HuH-7 (cell line): ENCODE data around the gene TMEM200B.
"Not testable (repeated sequence)": the region's sequence is repeated elsewhere in the genome, so short reads cannot be mapped to it uniquely, and the experiment has no call there.

ENCODE experiments used
- DNase-seq: peaks from one replicate; pipeline ENCODE4 v3.0.0; 2011; ENCODE audit warnings: low spot score

The TMEM200B gene

DNA sequence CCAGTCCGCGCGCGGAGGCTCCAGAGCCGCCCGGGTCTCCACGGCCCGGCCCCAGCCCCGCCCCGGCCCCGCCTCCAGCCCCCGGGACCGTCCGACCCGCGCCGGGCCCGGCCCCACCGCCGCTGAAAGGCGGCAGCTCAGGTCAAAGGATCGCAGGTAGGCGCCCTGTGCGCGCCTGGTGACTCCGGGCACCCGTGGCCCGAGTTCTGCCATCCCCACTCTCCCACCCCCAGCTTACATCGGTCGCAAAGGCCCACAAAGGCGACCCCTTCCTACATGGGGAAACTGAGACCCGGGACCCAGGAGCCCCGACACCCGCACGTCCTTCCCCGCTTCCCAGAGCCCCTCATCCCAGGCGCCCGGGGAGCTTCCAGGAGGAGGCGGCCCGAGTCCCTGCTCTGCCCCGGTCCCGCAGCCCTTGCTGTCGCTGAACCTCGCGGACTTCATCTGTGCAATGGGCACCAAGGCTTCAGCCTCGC is at the start of gene TMEM200B:
Gene TMEM200B, minus strand, starts transcription at position 17 of the 479 bp plus-strand sequence. CDS start 2,075 bp downstream, outside the sequence.
- peak; percentile 62 for DNase-seq

DNA sequence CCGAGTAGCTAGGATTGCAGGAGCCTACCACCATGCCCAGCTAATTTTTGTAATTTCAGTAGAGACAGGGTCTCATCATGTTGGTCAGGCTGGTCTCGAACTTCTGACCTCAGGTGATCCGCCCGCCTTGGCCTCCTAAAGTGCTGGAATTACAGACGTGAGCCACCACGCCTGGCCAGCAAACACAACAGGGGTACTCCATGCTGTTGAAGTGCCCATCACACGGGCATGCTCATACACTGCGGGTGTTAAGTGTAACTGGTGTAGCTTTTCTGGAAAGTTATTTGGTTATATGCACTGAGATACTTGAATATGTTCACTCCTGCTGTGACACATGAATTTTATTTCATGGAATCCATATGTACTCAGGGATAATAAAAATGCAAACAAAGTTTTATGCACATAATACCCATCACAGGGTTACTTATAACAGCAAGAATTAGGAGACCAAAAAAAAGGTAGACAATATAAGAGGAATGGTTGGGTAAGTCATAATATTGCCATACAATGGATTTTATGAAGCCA is 48.8 kb upstream of the TMEM200B start:
- no peak for DNase-seq

DNA sequence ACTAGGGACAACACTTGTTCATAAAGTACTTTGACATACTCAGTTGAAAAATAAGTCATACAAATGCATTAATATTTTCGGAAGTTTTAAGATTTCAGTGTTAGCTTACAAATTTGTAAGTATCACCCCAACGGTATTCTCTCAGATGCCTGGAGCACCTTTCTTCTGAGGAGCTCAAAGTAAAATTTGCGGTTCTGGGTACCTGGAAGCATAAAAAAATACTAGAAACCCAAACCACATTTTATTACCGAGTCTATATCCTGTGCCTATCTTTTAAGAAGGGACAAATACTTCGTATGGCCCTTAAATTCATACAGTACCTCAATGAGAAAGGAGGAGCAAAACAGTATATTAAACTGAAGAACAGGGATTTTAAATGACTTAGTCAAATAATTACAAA is 47.8 kb upstream of the TMEM200B start:
- DNase-seq = no peak

GRCh38 chr1:29171089-29171488 is 47.4 kb upstream of the TMEM200B start:
- no peak for DNase-seq

DNA sequence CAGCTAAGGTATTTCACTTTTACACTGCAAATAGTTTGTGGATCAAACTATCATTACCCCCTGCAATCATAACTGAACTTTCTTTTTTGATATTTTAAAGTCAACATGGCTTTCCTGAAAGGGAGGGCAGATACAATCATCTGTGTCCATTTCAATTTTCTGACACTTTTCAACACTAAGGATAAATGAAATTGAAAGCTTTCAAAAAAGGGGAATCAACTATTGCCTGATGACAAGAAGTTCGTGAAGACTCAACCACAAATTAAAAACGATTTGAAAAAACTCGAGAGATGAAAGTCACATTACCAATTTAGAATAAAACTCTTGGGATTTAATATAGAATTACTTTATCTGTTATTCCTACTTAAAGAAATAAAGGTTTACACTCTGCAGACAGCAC is 46.3 kb upstream of the TMEM200B start:
- no peak for DNase-seq

DNA sequence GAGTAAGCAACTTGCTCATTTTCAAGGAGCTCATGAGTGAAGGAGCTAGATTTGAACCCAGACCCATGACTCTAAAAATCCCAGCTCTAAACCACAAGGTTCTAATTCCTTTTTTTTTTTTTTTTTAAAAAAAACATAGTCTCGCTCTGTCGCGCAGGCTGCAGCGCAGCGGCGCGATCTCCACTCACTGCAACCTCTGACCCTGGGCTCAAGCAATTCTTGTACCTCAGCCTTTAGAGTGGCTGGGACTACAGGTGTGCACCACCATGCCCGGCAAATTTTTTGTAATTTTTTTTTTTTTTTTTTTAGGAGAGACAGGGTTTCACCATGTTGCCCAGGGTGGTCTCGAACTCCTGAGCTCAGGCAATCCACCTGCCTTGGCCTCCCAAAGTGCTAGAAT is 44.2 kb upstream of the TMEM200B start:
- no peak for DNase-seq

DNA sequence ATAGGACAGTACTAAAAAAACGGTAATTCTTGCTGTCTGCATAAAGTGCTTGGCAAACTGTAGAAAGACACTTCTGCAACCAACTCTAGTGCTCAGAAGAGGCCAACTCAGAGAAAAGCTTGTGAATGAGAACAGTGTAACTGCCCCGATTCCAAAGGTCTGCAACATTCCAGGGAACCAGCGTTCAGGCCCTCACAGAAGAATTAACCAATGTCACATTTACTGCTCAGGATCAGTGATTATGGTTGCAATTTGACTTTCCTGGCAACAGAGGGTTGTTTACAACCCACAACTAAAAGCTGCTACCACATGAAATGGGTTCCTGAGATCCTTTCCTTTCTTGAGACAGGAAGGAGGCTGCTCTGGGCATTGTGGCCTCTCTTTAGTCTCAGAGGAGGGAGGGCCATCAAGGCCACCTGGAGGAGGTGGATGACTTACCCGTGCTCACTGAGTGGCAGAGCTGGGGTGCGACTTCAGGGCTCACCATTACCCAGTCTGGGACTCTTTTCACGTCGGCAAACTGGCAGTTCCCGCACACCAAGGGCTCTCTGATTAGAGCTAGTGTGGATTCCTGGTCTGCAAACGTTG is 42.7 kb upstream of the TMEM200B start:
- DNase-seq = no peak

GRCh38 chr1:29164588-29164987 is 40.9 kb upstream of the TMEM200B start:
- no peak for DNase-seq

DNA sequence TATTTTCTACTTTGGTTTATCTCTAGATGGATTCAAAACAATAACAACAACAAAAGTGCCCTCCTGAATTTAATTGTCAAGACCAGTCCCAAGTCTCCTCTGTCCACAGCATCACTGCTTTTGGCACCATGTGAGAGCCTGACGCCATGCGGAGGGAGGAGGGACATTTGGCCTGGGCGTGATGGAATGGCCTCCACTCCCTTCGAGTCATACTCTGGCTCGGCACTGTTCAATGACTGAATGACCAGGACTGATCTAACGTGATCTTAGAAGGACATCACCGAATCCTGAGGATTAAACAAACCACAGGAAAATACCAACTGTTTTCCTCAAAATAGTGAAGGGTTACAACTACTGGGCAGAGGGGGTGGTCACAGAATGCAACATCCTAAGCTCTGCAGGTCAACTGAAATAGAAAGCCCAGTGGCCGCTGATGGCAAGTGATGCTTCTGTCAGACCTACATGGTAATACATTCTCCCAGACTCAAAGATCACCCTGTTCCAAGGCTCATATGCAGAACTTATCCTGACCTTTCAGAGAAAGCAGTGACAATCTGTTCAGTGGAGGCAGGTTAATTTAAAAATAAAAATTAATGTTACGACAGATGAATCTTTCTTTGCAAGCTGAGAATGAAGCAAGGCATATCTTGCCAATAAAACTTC is 38.9 kb upstream of the TMEM200B start:
- DNase-seq = no peak

DNA sequence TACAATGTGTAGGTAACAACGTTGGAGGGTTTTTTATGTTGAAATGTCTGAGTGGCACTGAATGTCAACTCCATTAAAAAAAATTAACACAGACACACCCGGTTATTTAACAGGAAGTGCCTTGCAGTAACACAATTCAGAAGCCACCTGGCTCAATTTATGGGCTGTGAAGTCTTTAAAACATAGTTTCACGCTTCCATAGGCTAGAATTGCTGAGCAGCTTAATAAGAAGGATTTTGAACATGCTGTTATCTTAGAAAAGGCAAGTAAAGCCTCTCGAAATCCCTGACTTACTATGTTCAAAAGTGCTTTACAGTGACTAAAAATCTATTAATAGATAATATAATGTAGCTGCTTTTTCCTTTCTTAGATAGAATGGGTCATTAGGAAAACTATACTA is 38.3 kb upstream of the TMEM200B start:
- DNase-seq = no peak

- DNase-seq = no peak
These were observed 36.1 kb upstream of the TMEM200B start for GRCh38 chr1:29159773-29160172.

DNA sequence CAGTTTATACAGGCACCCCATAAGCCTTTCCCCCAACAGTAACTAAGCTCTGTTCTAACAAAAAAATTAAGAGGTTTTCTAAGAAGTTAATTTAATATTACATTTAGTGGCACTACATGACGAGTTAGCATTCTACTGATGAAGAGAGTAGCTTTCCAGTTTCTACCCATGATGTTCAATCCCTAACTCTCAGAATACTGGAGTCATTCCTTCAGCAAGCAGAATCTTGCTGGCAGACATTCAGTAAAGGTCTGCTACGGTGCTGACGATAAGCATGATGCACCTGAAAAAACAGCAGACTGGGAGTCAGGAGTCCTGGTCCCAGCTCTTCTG is 33.5 kb upstream of the TMEM200B start:
- DNase-seq = no peak

DNA sequence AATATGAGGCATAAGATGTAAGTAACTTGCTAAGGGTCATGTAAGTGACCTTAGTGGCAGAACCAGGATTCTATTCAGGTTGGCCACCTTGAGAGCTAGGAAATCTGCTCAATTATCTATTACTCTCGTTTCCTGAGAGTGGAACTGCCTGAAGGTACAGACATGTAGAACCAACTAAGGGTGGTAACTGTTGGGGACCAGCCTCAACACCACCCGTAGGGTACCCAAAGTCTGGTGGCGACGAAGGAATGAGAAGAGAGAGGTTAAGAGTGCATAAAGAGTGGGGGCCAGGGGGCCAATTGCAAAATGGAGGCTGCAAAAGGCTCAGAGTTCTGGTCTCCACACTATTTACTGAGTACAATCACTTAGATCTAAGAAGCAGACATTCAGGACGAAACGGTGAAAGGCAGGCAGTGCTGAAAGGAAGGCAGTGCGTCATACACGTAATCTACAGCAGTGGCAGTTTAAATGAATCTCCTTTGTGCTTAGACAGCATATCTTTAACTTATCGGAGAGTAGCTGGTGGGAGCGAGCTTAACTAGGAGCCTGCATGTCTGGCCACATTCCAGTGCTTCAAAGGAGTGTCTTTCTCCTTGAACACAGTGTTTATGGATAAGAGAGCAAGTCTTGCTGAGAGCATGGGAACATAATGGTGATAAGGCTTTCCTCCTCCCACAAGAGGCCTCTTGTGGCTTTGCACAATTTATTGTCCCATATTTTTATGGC is 33.0 kb upstream of the TMEM200B start:
- no peak for DNase-seq

DNA sequence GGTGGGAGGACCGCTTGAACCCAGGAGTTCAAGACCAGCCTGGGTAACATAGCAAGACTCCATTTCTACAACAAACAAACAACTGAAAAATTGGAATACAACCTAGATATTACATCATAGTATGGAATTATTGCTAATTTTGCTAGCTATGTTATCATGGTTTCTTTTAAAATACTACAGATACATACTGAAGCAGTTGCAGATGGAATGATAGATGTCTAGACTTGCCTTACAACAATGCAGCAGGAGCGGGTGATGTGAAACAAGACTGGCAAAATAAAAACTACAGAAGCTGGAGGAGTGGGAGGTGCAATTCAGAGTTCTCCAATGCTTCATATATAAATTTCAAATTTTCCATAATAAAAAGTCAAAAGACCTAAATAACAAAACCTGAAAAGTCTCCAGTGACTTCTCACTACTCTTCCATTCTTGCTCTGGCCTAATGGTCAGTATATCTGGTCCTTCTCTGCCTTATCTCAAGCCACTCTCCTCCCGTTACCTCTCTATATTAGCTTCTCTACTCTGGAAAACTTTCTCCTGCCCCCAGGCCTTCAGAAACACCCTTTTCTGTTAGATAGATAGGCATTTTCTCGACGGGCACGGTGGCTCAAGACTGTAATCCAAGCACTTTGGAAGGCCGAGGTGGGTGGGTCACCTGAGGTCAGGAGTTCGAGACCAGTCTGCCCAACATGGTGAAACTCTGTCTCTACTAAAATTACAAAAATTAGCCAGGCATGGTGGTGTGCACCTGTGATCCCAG is 28.5 kb upstream of the TMEM200B start:
- no peak for DNase-seq

- not testable (repeated sequence) for DNase-seq
These were observed 26.6 kb upstream of the TMEM200B start for GRCh38 chr1:29150346-29150745.

GRCh38 chr1:29148656-29149491 is 25.2 kb upstream of the TMEM200B start:
- no peak for DNase-seq

DNA sequence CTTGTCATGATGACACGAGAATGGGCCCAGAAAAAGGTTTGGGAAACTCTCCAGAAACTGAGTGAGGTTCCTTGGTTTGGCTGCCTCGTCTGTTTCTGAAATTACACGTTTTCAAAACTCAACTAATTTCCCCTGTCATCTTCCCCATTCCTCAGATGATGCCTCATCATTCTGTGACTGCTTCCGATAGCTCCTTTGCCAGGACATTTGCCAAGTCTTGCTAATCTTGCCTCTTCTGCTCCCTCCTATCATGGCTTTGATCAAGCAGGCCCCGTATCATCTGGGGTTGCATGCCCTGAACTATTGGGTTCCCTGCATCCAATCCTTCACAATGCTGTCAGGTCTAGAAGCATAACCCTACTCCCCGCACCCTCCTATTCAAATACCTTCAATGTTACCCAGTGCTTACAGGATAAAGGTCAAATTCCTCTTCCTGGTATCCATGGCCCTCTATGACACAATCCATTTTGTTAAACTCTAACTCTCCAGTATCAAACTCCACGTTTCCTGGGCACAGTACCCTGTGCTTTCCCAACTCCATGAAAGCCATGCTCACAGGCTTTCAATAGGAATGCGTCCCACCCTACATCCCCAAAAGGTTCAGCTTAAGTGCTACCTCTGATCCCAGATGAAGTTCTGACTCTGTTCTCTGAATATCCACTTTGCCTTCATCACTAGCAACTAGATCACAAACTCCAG is 22.2 kb upstream of the TMEM200B start:
- peak; percentile 78 for DNase-seq

GRCh38 chr1:29144178-29144577 is 20.5 kb upstream of the TMEM200B start:
- DNase-seq = no peak

- no peak for DNase-seq
These were observed 19.0 kb upstream of the TMEM200B start for GRCh38 chr1:29142714-29143113.

- DNase-seq = no peak
These were observed 12.8 kb upstream of the TMEM200B start for GRCh38 chr1:29136391-29136915.

DNA sequence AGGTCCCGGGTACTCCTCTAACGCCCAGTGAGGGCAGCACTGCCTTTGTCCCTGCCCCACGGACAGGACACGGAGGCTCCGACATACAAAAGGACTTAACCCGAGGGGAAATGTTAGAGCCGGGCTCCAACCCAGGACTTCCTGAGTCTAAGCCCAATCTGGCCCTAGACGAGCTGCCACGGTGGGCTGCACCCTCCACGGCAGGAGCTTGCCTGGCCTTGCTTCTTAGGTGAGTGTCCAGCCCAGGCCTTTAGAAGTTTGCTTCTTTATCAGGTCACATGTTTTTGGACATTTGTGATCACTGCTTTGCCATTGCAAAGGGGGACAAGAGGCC is 11.0 kb upstream of the TMEM200B start:
- DNase-seq = no peak
